Neutrophil (primary cell): ENCODE data around the gene TBC1D22A.
"Not testable (repeated sequence)": the region's sequence is repeated elsewhere in the genome, so short reads cannot be mapped to it uniquely, and the experiment has no call there.

Experiments
- H3K27ac ChIP-seq: fragments of 200-600 bp; sonication (generic); 2 replicates; pipeline ENCODE4 v1.5.1; 2016; ENCODE audit warnings: mild to moderate bottlenecking, moderate library complexity
- H3K27me3 ChIP-seq: fragments of 200-600 bp; sonication (generic); 2 replicates; pipeline ENCODE4 v1.6.0; 2016; ENCODE audit warnings: mild to moderate bottlenecking
- H3K36me3 ChIP-seq: fragments of 200-600 bp; sonication (generic); 2 replicates; pipeline ENCODE4 v1.5.1; 2017
- H3K4me1 ChIP-seq, 2 experiments: fragments of 200-600 bp in 1 of 2; sonication (generic) in 1 of 2; 1 replicate in 1 of 2; 2 replicates in 1 of 2; pipeline versions ENCODE4 v1.5.1 to v1.6.1; 2013 to 2016; ENCODE audit warnings: low read depth in 1 of 2, low read length in 1 of 2, mild to moderate bottlenecking in 1 of 2, moderate library complexity in 1 of 2; ENCODE audit not compliant: control insufficient read depth in 1 of 2, insufficient read depth in 1 of 2
- H3K4me3 ChIP-seq, 2 experiments: fragments of 200-600 bp in 1 of 2; sonication (generic) in 1 of 2; 1 replicate in 1 of 2; 2 replicates in 1 of 2; pipeline ENCODE4 v1.5.1; 2013 to 2016; ENCODE audit warnings: low read depth in 1 of 2, low read length in 1 of 2, mild to moderate bottlenecking in 1 of 2, moderate library complexity in 1 of 2
- H3K9me3 ChIP-seq: fragments of 200-600 bp; sonication (generic); 2 replicates; pipeline ENCODE4 v1.5.1; 2016
- TF ChIP-seq, protein P1 (sequence below): fragments of 200-600 bp; sonication (generic); IDR thresholded peaks from 2 replicates; pipeline ENCODE4 v1.5.1; 2016; ENCODE audit warnings: antibody characterized with exemption

The TBC1D22A gene

GRCh38 chr22:47167056-47167455 is 404.6 kb downstream of the TBC1D22A start:
- H3K27ac ChIP-seq = no peak overlapping the region
- peaks cover 17% of the 10 kb centered on the region for H3K36me3 ChIP-seq
- H3K4me1 ChIP-seq = no peaks in the 10 kb centered on the region
- H3K4me3 ChIP-seq = no peak overlapping the region
- H3K27me3 ChIP-seq = no peaks in the 10 kb centered on the region
- TF ChIP-seq, protein P1, sequence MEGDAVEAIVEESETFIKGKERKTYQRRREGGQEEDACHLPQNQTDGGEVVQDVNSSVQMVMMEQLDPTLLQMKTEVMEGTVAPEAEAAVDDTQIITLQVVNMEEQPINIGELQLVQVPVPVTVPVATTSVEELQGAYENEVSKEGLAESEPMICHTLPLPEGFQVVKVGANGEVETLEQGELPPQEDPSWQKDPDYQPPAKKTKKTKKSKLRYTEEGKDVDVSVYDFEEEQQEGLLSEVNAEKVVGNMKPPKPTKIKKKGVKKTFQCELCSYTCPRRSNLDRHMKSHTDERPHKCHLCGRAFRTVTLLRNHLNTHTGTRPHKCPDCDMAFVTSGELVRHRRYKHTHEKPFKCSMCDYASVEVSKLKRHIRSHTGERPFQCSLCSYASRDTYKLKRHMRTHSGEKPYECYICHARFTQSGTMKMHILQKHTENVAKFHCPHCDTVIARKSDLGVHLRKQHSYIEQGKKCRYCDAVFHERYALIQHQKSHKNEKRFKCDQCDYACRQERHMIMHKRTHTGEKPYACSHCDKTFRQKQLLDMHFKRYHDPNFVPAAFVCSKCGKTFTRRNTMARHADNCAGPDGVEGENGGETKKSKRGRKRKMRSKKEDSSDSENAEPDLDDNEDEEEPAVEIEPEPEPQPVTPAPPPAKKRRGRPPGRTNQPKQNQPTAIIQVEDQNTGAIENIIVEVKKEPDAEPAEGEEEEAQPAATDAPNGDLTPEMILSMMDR = no peak
- H3K9me3 ChIP-seq = no peaks in the 10 kb centered on the region

- H3K4me1 ChIP-seq, H3K9me3 ChIP-seq, H3K4me3 ChIP-seq, H3K27me3 ChIP-seq, H3K27ac ChIP-seq: not testable (repeated sequence)
- H3K36me3 ChIP-seq = peaks cover 17% of the 10 kb centered on the region
These were observed 405.5 kb downstream of the TBC1D22A start for GRCh38 chr22:47167921-47168320.

GRCh38 chr22:47168441-47168840 is 406.0 kb downstream of the TBC1D22A start:
- Histone ChIP-seq H3K27me3 (no peaks in the 10 kb centered on the region), H3K27ac (no peak overlapping the region), H3K4me1 (no peaks in the 10 kb centered on the region), H3K36me3 (peaks cover 18% of the 10 kb centered on the region), H3K4me3 (no peak overlapping the region), H3K9me3 (no peaks in the 10 kb centered on the region)
- TF ChIP-seq, protein P1 = no peak

GRCh38 chr22:47168900-47169800 is 406.7 kb downstream of the TBC1D22A start:
- Histone ChIP-seq H3K4me1 (no peaks in the 10 kb centered on the region), H3K27me3 (no peaks in the 10 kb centered on the region), H3K36me3 (peaks cover 20% of the 10 kb centered on the region), H3K4me3 (no peak overlapping the region), H3K9me3 (no peaks in the 10 kb centered on the region), H3K27ac (no peak overlapping the region)
- TF ChIP-seq, protein P1 = no peak

DNA sequence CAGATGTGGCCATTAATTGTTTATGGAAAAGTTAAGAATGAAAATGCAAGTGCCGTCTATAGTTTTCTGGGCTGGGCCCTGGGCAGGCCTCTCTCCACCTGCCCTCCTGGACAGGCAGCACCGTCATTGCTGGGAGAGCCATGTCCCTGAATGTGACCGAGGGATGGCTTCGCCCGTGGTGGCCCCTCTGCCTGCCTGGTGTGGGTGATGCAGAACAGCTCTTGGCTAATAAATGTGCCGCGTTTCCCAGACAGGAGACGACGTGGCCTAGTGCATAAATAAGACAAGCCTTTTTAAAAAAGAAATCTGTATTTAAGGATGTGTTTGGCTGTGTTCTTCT is 407.3 kb downstream of the TBC1D22A start:
- H3K27ac ChIP-seq = no peak overlapping the region
- TF ChIP-seq, protein P1 = no peak
- no peaks in the 10 kb centered on the region for H3K4me1 ChIP-seq

GRCh38 chr22:47170511-47171440 is 408.3 kb downstream of the TBC1D22A start:
- not testable (repeated sequence) for H3K4me3 ChIP-seq, H3K9me3 ChIP-seq, H3K27me3 ChIP-seq, H3K27ac ChIP-seq, H3K4me1 ChIP-seq
- peaks cover 26% of the 10 kb centered on the region for H3K36me3 ChIP-seq

More for the DNA sequence above, 407.3 kb downstream of the TBC1D22A start:
- peaks cover 26% of the 10 kb centered on the region for H3K36me3 ChIP-seq
- no peaks in the 10 kb centered on the region for H3K9me3 ChIP-seq
- no peak overlapping the region for H3K4me3 ChIP-seq
- no peaks in the 10 kb centered on the region for H3K27me3 ChIP-seq
